ENCODE measurements around the gene DCP2.

The DCP2 gene

GRCh38 chr5:113061846-113062780, 85.5 kb downstream of the DCP2 start:
- FAIRE-seq: no peak
- DNase-seq (ENCODE audit: extremely low spot score, insufficient read length, low read depth): no peak

GRCh38 chr5:113062869-113063508, 86.4 kb downstream of the DCP2 start:
- DNase-seq (ENCODE audit: extremely low spot score, insufficient read length, low read depth) (no peak), FAIRE-seq (no peak)

DNA sequence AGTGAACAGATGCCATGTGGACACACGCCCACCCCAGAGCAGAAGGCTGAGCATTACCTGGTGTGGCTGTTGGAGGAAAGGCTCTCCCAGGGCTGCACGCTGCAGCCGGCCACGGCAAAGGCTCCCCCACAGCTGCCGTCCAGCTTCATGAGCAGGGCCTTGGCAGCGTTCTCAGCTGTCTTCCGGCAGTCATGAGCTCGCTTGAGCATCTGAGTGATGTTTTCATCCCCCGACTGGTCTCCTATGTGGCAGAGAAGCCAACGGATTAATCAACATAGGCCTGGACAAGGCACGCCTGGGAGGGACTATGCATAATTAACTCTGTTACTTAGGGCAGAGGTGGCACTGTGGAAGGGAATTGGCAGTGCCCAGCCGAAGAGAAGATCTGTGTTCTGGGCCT, 87.3 kb downstream of the DCP2 start:
- FAIRE-seq: no peak
- DNase-seq (ENCODE audit: extremely low spot score, insufficient read length, low read depth): no peak

DNA sequence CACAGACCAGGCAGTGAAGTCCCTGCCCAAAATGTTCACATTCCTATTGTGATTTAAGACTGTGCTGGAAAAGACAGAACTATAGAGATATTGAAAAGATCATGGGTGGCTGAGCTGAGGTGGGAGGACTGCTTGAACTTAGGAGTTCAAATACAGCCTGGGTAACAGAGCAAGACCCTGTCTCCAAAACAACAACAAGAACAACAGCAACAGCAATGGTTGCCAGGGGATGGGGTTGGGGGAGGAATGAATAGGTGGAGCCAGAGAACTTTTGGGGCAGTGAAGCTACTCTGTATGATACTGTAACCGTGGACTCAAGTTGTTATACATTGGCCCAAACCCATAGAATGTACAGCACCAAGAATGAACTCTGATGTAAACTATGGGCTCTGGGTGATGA, 88.2 kb downstream of the DCP2 start:
- DNase-seq (ENCODE audit: extremely low spot score, insufficient read length, low read depth): no peak
- FAIRE-seq: no peak

- FAIRE-seq (no peak), DNase-seq (ENCODE audit: extremely low spot score, insufficient read length, low read depth) (no peak)
These were observed 89.0 kb downstream of the DCP2 start for GRCh38 chr5:113065626-113066025.

GRCh38 chr5:113067635-113068344, 91.2 kb downstream of the DCP2 start:
- no peak for FAIRE-seq

DNA sequence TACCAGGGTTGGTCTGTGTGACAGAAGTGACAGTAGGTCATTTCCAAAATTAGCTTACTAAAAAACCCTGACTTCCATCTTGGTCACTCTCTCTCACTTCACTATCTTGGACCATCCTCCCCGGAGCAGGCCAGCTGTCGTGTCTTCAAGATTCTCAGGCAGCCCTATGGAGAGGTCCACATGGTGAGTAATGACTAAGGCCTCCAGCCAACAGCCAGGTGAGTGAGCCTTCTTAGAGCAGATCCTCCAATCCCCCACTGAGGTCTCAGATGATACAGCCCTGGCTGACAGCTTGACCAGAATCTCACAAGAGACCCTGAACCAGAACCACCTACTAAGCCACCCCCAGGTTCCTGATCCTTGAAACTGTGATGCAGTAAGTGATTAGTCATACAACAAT, 92.0 kb downstream of the DCP2 start:
- FAIRE-seq (no peak), DNase-seq (ENCODE audit: extremely low spot score, insufficient read length, low read depth) (no peak)

More at GRCh38 chr5:113067635-113068344, 91.2 kb downstream of the DCP2 start:
- no peak for DNase-seq (ENCODE audit: extremely low spot score, insufficient read length, low read depth)

All from GM18507 (cell line).